GM12878 (cell line): ENCODE measurements around the gene CHRNB2. TPM values are rescaled to one million over a fixed set of nuclear protein-coding genes. Genes with fewer than 3 reads are reported as not detected.

Experiments
- ATAC-seq: fragments of 200-7000 bp; cut with Tn5 transposase; 3 replicates; pipeline ENCODE4 v1.9.1; 2020; ENCODE audit warnings: mild to moderate bottlenecking, moderate library complexity
- BruUV-seq: library from RNA; stranded (reverse); fragments of 400-500 nt; replicated peaks from 2 replicates; lab custom pipeline; 2021; lab: Mats Ljungman, UMichigan
- CTCF ChIA-PET: fragments of 300-600 bp; sonication (Branson Sonifier 250); formaldehyde crosslinking; extraction: SDS; loops from one replicate; lab custom pipeline; 2021; ENCODE audit warnings: inconsistent platforms; lab: Yijun Ruan, JAX
- POLR2A ChIA-PET: fragments of 350-600 bp; formaldehyde crosslinking; extraction: SDS; loops from one replicate; lab custom pipeline; 2021; ENCODE audit warnings: inconsistent platforms; lab: Charles Lee
- RAD21 ChIA-PET: fragments of 300-600 bp; sonication (Branson Sonifier 250); formaldehyde crosslinking; loops from one replicate; lab custom pipeline; 2023; ENCODE audit warnings: antibody characterized with exemption; ENCODE audit not compliant: unreplicated experiment; lab: Charles Lee
- SMC1A ChIA-PET: fragments of 300-600 bp; sonication (Branson Sonifier 250); formaldehyde crosslinking; loops from one replicate; lab custom pipeline; 2023; ENCODE audit not compliant: unreplicated experiment, uncharacterized antibody; lab: Charles Lee
- DNase-seq: peaks from one replicate; pipeline ENCODE4 v3.0.0-alpha.2; 2011; ENCODE audit warnings: low read depth, low spot score
- FAIRE-seq: peaks from 3 replicates; lab custom pipeline; 2011; peaks lifted over from hg19 to GRCh38; lab: Jason Lieb, UNC
- H2AFZ ChIP-seq: 2 replicates; pipeline ENCODE4 v1.6.0; 2011; ENCODE audit warnings: low read depth, low read length, control low read depth; ENCODE audit not compliant: control insufficient read depth
- H3K27ac ChIP-seq: 2 replicates; pipeline ENCODE4 v1.5.1; 2011; ENCODE audit warnings: control low read depth; ENCODE audit not compliant: control insufficient read depth, insufficient read depth
- H3K27me3 ChIP-seq, 2 experiments: replicated peaks in 1 of 2; 2 replicates each; pipeline versions ENCODE4 v1.6.0 to v1.6.1; 2011; ENCODE audit warnings: low read length in 1 of 2; ENCODE audit not compliant: control insufficient read depth in 2 of 2, insufficient read depth in 2 of 2
- H3K36me3 ChIP-seq, 2 experiments: 2 replicates each; pipeline ENCODE4 v1.5.1; 2011; ENCODE audit warnings: low read length in 1 of 2; ENCODE audit not compliant: control insufficient read depth in 2 of 2, insufficient read depth in 2 of 2
- H3K4me1 ChIP-seq: 2 replicates; pipeline ENCODE4 v1.6.1; 2011; ENCODE audit warnings: mild to moderate bottlenecking, low read length, moderate library complexity, mixed read lengths; ENCODE audit not compliant: control insufficient read depth, insufficient read depth
- H3K4me2 ChIP-seq: 2 replicates; pipeline ENCODE4 v1.6.0; 2011; ENCODE audit warnings: control low read depth; ENCODE audit not compliant: control insufficient read depth, insufficient read depth
- H3K4me3 ChIP-seq: fragments of 200-600 bp; sonication (generic); 2 replicates; pipeline ENCODE4 v1.5.1; 2016
- H3K79me2 ChIP-seq: 2 replicates; pipeline ENCODE4 v1.6.0; 2011; ENCODE audit warnings: low read length; ENCODE audit not compliant: control insufficient read depth, insufficient read depth
- H3K9ac ChIP-seq: 2 replicates; pipeline ENCODE4 v1.8.0; 2011; ENCODE audit warnings: low read length, control low read depth, mixed read lengths; ENCODE audit not compliant: control insufficient read depth, insufficient read depth
- H3K9me3 ChIP-seq: replicated peaks from 3 replicates; pipeline ENCODE4 v1.5.1; 2011; ENCODE audit warnings: mild to moderate bottlenecking, low read length; ENCODE audit not compliant: control insufficient read depth, insufficient read depth
- H4K20me1 ChIP-seq: 2 replicates; pipeline ENCODE4 v1.6.0; 2011; ENCODE audit not compliant: control insufficient read depth, insufficient read depth
- ATF3 ChIP-seq: IDR thresholded peaks from 2 replicates; pipeline ENCODE4 v1.6.1; 2011; ENCODE audit warnings: low read depth, mild to moderate bottlenecking, low read length, moderate library complexity, borderline replicate concordance; ENCODE audit errors: extremely low read depth
- ATF7 ChIP-seq: fragments of 450-650 bp; IDR thresholded peaks from 2 replicates; pipeline ENCODE4 v1.6.1; 2016; ENCODE audit warnings: low read depth, mild to moderate bottlenecking
- CREM ChIP-seq: IDR thresholded peaks from 2 replicates; pipeline ENCODE4 v1.6.1; 2014; ENCODE audit warnings: antibody characterized with exemption, low read depth
- IKZF2 ChIP-seq, 2 experiments: fragments of 450-650 bp; IDR thresholded peaks; 2 replicates each; pipeline ENCODE4 v1.6.1; 2017; ENCODE audit warnings: mild to moderate bottlenecking in 2 of 2, moderate library complexity in 2 of 2
- MXI1 ChIP-seq: fragments of 150-350 bp; IDR thresholded peaks from 2 replicates; pipeline ENCODE4 v1.6.1; 2011; ENCODE audit warnings: low read depth, mild to moderate bottlenecking, inconsistent platforms, low read length, improper control_type of control experiment
- NFYA ChIP-seq: IDR thresholded peaks from 2 replicates; pipeline ENCODE4 v1.6.1; 2011; ENCODE audit warnings: low read depth, mild to moderate bottlenecking, low read length, improper control_type of control experiment, borderline replicate concordance
- POLR2AphosphoS5 ChIP-seq: IDR thresholded peaks from 2 replicates; pipeline ENCODE4 v1.6.1; 2011; ENCODE audit warnings: mild to moderate bottlenecking, low read length, inconsistent platforms
- RAD21 ChIP-seq: IDR thresholded peaks from 2 replicates; pipeline ENCODE4 v1.6.1; 2011; ENCODE audit warnings: mild to moderate bottlenecking, low read depth, low read length, moderate library complexity; ENCODE audit not compliant: insufficient read depth
- SP1 ChIP-seq: IDR thresholded peaks from one replicate; pipeline ENCODE4 v1.6.1; 2011; ENCODE audit warnings: low read depth, low read length
- WGBS: methylation state at CpG from one replicate; pipeline ENCODE4 v1.1.6; 2016; ENCODE audit warnings: low lambda C conversion rate; ENCODE audit not compliant: insufficient replicate concordance, insufficient coverage; ENCODE audit errors: missing lambda C conversion rate; 5-methylcytosine and 5-hydroxymethylcytosine counted together
- in situ Hi-C: fragments of 300-500 bp; cut with MboI; formaldehyde crosslinking; loops from 9 replicates; pipeline ENCODE4 v1.14.3; 2018; ENCODE audit warnings: mixed read lengths
- intact Hi-C: fragments of 100-400 bp; cut with micrococcal nuclease; formaldehyde crosslinking; loops from one replicate; pipeline ENCODE4 v1.14.2; 2022; ENCODE audit not compliant: unreplicated experiment
- polyA plus RNA-seq, 11 experiments: library from polyadenylated mRNA; depleted of rRNA in 4 of 11; unstranded in 6 of 11; stranded (reverse) in 5 of 11; fragments of >200 nt; fragmentation: Nextera tagmentation in 4 of 11; fragmentation: Illumina TruSeq in 1 of 11; extraction: Ambion mirVana in 4 of 11; extraction: Trizol in 1 of 11; gene quantifications; 1 replicate in 1 of 11; 2 replicates in 10 of 11; pipeline versions ENCODE4 v1.2.1 to v1.2.3, GENCODE V29; 2011 to 2016; ENCODE audit warnings: inconsistent platforms in 2 of 11, missing spikeins in 2 of 11, low read depth in 1 of 11
- total RNA-seq, 4 experiments: library from RNA; depleted of rRNA in 3 of 4; stranded (reverse); fragments of >200 nt in 3 of 4; fragmentation: Illumina TruSeq in 1 of 4; extraction: Trizol in 1 of 4; gene quantifications; 2 replicates each; pipeline versions ENCODE4 v1.2.1 to v1.2.3, GENCODE V29; 2013 to 2021
- TF ChIP-seq, protein P1 (sequence below): IDR thresholded peaks from 2 replicates; pipeline ENCODE4 v1.6.1; 2011; ENCODE audit warnings: mild to moderate bottlenecking, low read depth, low read length, moderate library complexity; ENCODE audit not compliant: insufficient replicate concordance
- TF ChIP-seq, protein P2 (sequence below): fragments of 450-650 bp; IDR thresholded peaks from 2 replicates; pipeline ENCODE4 v1.6.1; 2016; ENCODE audit warnings: mild to moderate bottlenecking, moderate library complexity, borderline replicate concordance

Gene CHRNB2
- total and polyA plus RNA-seq, 10 of the 15 experiments (the other 5 are each of a cell fraction or from before 2014, with no cell fraction given): 0.01 to 0.11 (median 0.03) TPM; not detected in 6

GRCh38 chr1:154591206-154591605, 23.6 kb downstream of the CHRNB2 start:
- SMC1A ChIA-PET: interaction anchor here (1.1 to 6.0 kb wide), 3 partner anchors 14 to 33 kb away, joined by 3 to 36 read pairs (median 4); no protein-coding TSS in a partner anchor
- H3K4me3 ChIP-seq: no peak overlapping the region
- in situ Hi-C loops (no loop called here), intact Hi-C loops (no loop called here)
- POLR2A ChIA-PET: interaction anchor here (1.1 kb wide), 1 partner anchor 8 kb away, joined by 6 read pairs; no protein-coding TSS in a partner anchor
- no peak for ATAC-seq
- no peaks in the 10 kb centered on the region; the same call in 1 of the 2 replicates for H3K4me1 ChIP-seq
- DNase-seq: no peak
- H3K9ac ChIP-seq: no peak overlapping the region
- H3K4me2 ChIP-seq: no peak overlapping the region
- peaks cover 39 to 71% of the 10 kb centered on the region in 2 experiments for H3K36me3 ChIP-seq
- WGBS: 89% methylated on average over 7 of the region's 7 CpGs
- no peak overlapping the region for H2AFZ ChIP-seq
- FAIRE-seq: no peak
- CTCF ChIA-PET: interaction anchor here (1.0 to 2.2 kb wide), 3 partner anchors 10 to 32 kb away, joined by 3 to 11 read pairs (median 4); no protein-coding TSS in a partner anchor
- H3K27me3 ChIP-seq: no peaks in the 10 kb centered on the region
- no peaks in the 10 kb centered on the region for H3K9me3 ChIP-seq
- no TSS peak for BruUV-seq
- H3K79me2 ChIP-seq: no peaks in the 10 kb centered on the region; the same call in none of the 2 replicates
- RAD21 ChIA-PET: no interaction called here
- TF ChIP-seq MXI1: no peak
- peak; percentile 42; the same call in 1 of the 2 replicates for TF ChIP-seq POLR2AphosphoS5
- TF ChIP-seq IKZF2 (IDR thresholded peaks at IDR 0.05): no peak
- peaks cover 7% of the 10 kb centered on the region; the same call in 1 of the 2 replicates for H4K20me1 ChIP-seq
- no peak overlapping the region for H3K27ac ChIP-seq

DNA sequence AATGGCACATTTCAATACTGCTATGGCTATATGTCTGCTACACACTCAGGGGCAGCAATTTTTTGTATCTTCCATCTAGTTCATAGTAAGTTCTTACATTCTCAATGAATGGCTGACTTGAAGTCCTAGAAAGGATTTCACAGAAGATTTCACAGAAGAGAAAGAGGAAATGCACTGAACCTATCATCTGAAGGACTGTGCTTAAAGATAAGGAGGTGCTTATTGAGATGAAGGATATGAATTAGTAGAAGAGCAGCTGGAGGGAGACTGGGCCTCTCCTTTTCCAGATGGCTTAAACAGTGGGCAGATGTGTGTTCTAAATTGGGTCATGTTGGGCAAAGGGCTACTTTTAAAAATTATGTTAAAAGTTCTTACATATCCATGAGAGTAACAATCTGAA, 25.8 kb downstream of the CHRNB2 start:
- Histone ChIP-seq H3K36me3 (peaks cover 44 to 69% of the 10 kb centered on the region in 2 experiments), H3K9ac (no peak overlapping the region), H4K20me1 (peaks cover 6% of the 10 kb centered on the region; the same call in 1 of the 2 replicates), H3K9me3 (no peaks in the 10 kb centered on the region), H3K4me2 (no peak overlapping the region), H3K79me2 (peaks cover 7% of the 10 kb centered on the region), H3K27me3 (no peaks in the 10 kb centered on the region), H3K4me3 (no peak overlapping the region), H2AFZ (no peak overlapping the region), H3K4me1 (no peaks in the 10 kb centered on the region), H3K27ac (no peak overlapping the region)
- FAIRE-seq (no peak), ATAC-seq (no peak), DNase-seq (no peak)
- intact Hi-C loops (no loop called here), in situ Hi-C loops (no loop called here)
- ChIA-PET CTCF (interaction anchor here (2.2 kb wide), 1 partner anchor 11 kb away, joined by 11 read pairs; no protein-coding TSS in a partner anchor), RAD21 (interaction anchor here (0.7 kb wide), 1 partner anchor 70 kb away, joined by 3 read pairs; no protein-coding TSS in a partner anchor), POLR2A (no interaction called here), SMC1A (interaction anchor here (6.0 kb wide), 1 partner anchor 12 kb away, joined by 36 read pairs; no protein-coding TSS in a partner anchor)
- no TSS peak for BruUV-seq
- no peak for TF ChIP-seq CREM
- no peak for TF ChIP-seq SP1
- TF ChIP-seq, protein P1, sequence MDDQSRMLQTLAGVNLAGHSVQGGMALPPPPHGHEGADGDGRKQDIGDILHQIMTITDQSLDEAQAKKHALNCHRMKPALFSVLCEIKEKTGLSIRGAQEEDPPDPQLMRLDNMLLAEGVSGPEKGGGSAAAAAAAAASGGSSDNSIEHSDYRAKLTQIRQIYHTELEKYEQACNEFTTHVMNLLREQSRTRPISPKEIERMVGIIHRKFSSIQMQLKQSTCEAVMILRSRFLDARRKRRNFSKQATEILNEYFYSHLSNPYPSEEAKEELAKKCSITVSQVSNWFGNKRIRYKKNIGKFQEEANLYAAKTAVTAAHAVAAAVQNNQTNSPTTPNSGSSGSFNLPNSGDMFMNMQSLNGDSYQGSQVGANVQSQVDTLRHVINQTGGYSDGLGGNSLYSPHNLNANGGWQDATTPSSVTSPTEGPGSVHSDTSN: no peak
- TF ChIP-seq NFYA: no peak
- TF ChIP-seq, protein P2, sequence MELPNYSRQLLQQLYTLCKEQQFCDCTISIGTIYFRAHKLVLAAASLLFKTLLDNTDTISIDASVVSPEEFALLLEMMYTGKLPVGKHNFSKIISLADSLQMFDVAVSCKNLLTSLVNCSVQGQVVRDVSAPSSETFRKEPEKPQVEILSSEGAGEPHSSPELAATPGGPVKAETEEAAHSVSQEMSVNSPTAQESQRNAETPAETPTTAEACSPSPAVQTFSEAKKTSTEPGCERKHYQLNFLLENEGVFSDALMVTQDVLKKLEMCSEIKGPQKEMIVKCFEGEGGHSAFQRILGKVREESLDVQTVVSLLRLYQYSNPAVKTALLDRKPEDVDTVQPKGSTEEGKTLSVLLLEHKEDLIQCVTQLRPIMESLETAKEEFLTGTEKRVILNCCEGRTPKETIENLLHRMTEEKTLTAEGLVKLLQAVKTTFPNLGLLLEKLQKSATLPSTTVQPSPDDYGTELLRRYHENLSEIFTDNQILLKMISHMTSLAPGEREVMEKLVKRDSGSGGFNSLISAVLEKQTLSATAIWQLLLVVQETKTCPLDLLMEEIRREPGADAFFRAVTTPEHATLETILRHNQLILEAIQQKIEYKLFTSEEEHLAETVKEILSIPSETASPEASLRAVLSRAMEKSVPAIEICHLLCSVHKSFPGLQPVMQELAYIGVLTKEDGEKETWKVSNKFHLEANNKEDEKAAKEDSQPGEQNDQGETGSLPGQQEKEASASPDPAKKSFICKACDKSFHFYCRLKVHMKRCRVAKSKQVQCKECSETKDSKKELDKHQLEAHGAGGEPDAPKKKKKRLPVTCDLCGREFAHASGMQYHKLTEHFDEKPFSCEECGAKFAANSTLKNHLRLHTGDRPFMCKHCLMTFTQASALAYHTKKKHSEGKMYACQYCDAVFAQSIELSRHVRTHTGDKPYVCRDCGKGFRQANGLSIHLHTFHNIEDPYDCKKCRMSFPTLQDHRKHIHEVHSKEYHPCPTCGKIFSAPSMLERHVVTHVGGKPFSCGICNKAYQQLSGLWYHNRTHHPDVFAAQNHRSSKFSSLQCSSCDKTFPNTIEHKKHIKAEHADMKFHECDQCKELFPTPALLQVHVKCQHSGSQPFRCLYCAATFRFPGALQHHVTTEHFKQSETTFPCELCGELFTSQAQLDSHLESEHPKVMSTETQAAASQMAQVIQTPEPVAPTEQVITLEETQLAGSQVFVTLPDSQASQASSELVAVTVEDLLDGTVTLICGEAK: no peak
- TF ChIP-seq ATF7: no peak
- no peak for TF ChIP-seq POLR2AphosphoS5
- no peak for TF ChIP-seq ATF3
- TF ChIP-seq RAD21: no peak
